AG04449 (cell line): ENCODE data around the gene SMC1B.

Source experiments
- CTCF ChIA-PET: fragments of 350-600 bp; formaldehyde crosslinking; extraction: SDS; loops from one replicate; lab custom pipeline; 2021; ENCODE audit warnings: antibody characterized with exemption; lab: Yijun Ruan, JAX
- POLR2A ChIA-PET: fragments of 400-600, 350-600 bp; formaldehyde crosslinking; extraction: SDS; loops from one replicate; lab custom pipeline; 2020; ENCODE audit warnings: antibody characterized with exemption, inconsistent platforms; lab: Yijun Ruan, JAX
- DNase-seq: peaks from one replicate; pipeline ENCODE4 v3.0.0-alpha.2; 2010; ENCODE audit warnings: low read depth, low spot score
- H3K4me3 ChIP-seq: 2 replicates; pipeline ENCODE4 v1.5.1; 2011; ENCODE audit warnings: low read depth, mild to moderate bottlenecking, control low read depth, low read length
- CTCF ChIP-seq: IDR thresholded peaks from one replicate; pipeline ENCODE4 v1.5.1; 2011; ENCODE audit warnings: mild to moderate bottlenecking, moderate library complexity, low read length, control low read depth, inconsistent platforms; ENCODE audit not compliant: insufficient read depth; ENCODE audit errors: missing control alignments

Gene SMC1B

GRCh38 chr22:45324311-45324711 is 89.1 kb downstream of the SMC1B start:
- ChIA-PET POLR2A (no interaction called here), CTCF (interaction anchor here (1.0 kb wide), 1 partner anchor 222 kb away, joined by 4 read pairs; no protein-coding TSS in a partner anchor)
- no peak for TF ChIP-seq CTCF
- DNase-seq, result no peak
- H3K4me3 ChIP-seq, result no peak overlapping the region

GRCh38 chr22:45323695-45324094 is 89.7 kb downstream of the SMC1B start:
- TF ChIP-seq CTCF, result no peak
- ChIA-PET POLR2A (no interaction called here), CTCF (interaction anchor here (1.0 kb wide), 1 partner anchor 222 kb away, joined by 4 read pairs; no protein-coding TSS in a partner anchor)
- DNase-seq, result no peak
- H3K4me3 ChIP-seq, result no peak overlapping the region

GRCh38 chr22:45322873-45323525 is 90.4 kb downstream of the SMC1B start:
- no peak for DNase-seq
- ChIA-PET POLR2A (no interaction called here), CTCF (interaction anchor here (1.5 kb wide), 1 partner anchor 10 kb away, joined by 3 read pairs; no protein-coding TSS in a partner anchor)
- no peak for TF ChIP-seq CTCF
- no peak overlapping the region for H3K4me3 ChIP-seq

- ChIA-PET CTCF (interaction anchor here (1.5 kb wide), 1 partner anchor 9 kb away, joined by 3 read pairs; no protein-coding TSS in a partner anchor), POLR2A (no interaction called here)
- no peak for TF ChIP-seq CTCF
Measured at GRCh38 chr22:45321827-45322226, 91.6 kb downstream of the SMC1B start.

GRCh38 chr22:45320357-45320976 is 92.9 kb downstream of the SMC1B start:
- POLR2A ChIA-PET, result no interaction called here
- TF ChIP-seq CTCF, result no peak
- no peak overlapping the region for H3K4me3 ChIP-seq
- DNase-seq, result no peak
- CTCF ChIA-PET, result interaction anchor here (1.0 kb wide), 1 partner anchor 76 kb away, joined by 3 read pairs; no protein-coding TSS in a partner anchor

More at GRCh38 chr22:45321827-45322226, 91.6 kb downstream of the SMC1B start:
- H3K4me3 ChIP-seq, result no peak overlapping the region
- no peak for DNase-seq

DNA sequence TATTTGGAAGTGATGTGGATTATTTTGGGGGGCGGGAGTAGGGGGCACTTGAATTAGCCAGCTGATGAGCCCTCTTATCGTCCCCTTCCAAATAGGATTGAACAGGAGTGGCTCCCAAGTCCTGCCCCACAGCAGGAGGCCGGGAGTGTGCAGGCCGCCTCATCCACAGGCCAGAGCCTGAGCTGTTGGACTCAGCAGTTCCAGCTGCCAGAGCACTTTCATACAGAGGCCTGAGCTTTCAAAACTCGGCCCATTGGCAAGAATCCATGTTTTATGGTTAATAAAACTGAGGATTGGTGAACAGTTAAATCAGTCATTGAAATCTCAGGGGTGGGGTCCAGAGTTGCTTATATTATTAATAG is 94.1 kb downstream of the SMC1B start:
- DNase-seq, result no peak
- ChIA-PET POLR2A (interaction anchor here (0.7 kb wide), 1 partner anchor 44 kb away, joined by 3 read pairs; no protein-coding TSS in a partner anchor), CTCF (interaction anchor here (1.0 kb wide), 2 partner anchors 8 to 77 kb away, joined by 3 read pairs; no protein-coding TSS in a partner anchor)
- no peak overlapping the region for H3K4me3 ChIP-seq
- no peak for TF ChIP-seq CTCF
